ENCODE data around the gene STX12.

GRCh38 chr1:27835501-27835900, 62.5 kb downstream of the STX12 start:
- TF ChIP-seq CTCF (IDR thresholded peaks at IDR 0.05), result no peak
- no peak for TF ChIP-seq POLR2A (IDR thresholded peaks at IDR 0.05)

All from lower leg skin (tissue), 3 donors.